HG02588 (cell line): Measurements from ENCODE around the gene GDF9.
"Not testable (repeated sequence)": the region's sequence is repeated elsewhere in the genome, so short reads cannot be mapped to it uniquely, and the experiment has no call there.

Experiments used
- ATAC-seq: cut with Tn5 transposase; IDR thresholded peaks from one replicate; pipeline ENCODE4 v1.9.1; 2021; ENCODE audit warnings: mild to moderate bottlenecking, moderate library complexity; ENCODE audit not compliant: unreplicated experiment

GDF9 gene

DNA sequence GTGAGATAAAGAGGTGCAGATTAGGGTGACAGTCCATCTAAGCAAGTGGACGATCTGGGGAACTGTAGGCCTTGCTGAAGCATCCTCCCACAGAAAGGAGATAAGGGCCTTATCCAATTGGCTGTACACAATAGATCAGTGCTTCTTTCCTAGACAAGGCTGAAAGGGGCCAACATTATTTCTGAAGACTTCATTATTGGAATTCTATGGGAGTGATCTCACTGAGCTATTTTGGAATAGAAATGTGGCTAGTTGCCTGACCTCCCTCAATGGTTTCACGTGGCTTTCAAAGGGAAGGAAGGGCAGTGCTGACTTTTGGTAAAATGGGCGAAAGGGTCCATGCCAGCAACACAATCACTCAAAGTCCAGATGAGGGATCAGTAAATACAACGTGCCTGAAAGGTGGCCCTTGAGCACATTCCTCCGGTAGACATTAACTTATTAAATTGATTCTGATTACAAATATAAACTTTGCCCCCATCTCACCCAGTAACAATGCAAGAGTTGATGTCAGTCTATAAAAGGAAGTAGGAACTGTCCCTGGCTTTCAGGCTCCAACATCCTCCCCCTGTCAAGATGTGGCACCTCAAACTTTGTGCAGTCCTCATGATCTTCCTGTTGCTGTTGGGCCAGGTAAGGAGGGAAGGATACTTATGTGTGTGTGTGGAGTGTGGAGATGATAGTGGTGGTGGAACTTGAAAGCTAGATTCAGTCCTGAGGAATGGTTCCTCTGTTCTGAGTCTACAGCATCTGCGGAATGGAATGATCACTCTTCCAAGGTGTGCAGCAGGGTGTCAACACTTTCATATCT is 7.1 kb upstream of the GDF9 start, which contains the start of gene LEAP2:
Gene LEAP2 (plus strand): TSS at position 550 of the 811 bp plus-strand sequence. CDS start 27 bp downstream, at position 577.
- no peak for ATAC-seq

DNA sequence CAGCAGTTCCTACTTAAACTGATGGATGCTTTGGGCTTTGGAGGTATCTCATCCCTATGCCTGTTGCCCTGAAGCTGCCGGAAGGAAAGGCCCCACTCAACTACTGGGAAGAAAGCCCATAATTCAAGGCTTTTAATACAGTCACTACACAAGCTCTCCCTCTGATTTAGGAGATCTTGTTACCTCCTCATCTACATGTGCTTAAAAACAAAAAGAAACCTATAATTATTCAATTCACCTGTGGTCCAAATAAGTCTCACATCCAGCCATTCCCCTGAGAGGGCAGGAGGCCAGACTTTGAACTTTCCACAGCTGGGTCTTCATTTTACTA is 6.5 kb upstream of the GDF9 start:
- ATAC-seq, result no peak

- ATAC-seq, result no peak
These were observed 5.4 kb upstream of the GDF9 start for GRCh38 chr5:132871459-132872284.

GRCh38 chr5:132870801-132871200 is 4.5 kb upstream of the GDF9 start:
- no peak for ATAC-seq

- no peak for ATAC-seq
These were observed 2.5 kb upstream of the GDF9 start for GRCh38 chr5:132868754-132869153.

DNA sequence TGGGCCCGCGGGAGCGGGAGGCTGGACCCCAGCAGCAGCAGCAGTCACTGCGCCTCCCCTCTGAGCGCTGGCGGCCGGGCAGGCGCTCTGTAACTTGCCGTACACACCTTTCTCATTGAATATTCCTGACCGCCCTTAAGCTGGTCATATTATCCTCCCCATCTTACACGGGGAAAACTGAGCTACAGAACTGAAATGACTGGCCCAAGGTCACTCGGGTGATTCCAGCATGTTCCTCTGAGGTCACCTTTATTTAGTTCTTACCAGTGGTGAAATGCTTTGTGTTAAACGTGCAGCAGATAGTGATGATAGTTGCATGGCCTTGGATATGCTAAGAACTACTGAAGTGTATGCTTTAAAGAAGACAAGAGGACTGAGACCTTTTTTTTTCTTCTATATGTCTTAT is 780 bp upstream of the GDF9 start:
- ATAC-seq, result peak; percentile 18

- ATAC-seq, result peak; percentile 18
These were observed 464 bp downstream of the GDF9 start for GRCh38 chr5:132865668-132866341.

GRCh38 chr5:132860742-132861141 is 5.5 kb downstream of the GDF9 start:
- no peak for ATAC-seq

- no peak for ATAC-seq
These were observed 6.3 kb downstream of the GDF9 start for GRCh38 chr5:132859889-132860437.

GRCh38 chr5:132856011-132856410 is 10.3 kb downstream of the GDF9 start:
- no peak for ATAC-seq

DNA sequence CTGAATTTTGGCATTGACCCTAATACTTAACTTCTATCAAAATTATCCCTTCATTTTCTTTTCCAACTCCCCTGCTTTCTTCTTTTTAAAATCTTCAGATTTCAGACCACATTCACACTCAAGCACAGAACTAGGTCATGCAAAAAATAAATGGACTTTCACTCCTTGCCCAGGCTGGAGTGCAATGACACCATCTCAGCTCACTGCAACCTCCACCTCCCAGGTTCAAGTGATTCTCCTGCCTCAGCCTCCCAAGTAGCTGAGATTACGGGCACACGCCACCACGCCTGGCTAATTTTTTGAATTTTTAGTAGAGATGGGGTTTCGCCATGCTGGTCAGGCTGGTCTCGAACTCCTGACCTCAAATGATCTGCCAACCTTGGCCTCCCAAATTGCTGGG is 11.3 kb downstream of the GDF9 start:
- not testable (repeated sequence) for ATAC-seq

GRCh38 chr5:132854301-132854700 is 12.0 kb downstream of the GDF9 start:
- ATAC-seq, result no peak

DNA sequence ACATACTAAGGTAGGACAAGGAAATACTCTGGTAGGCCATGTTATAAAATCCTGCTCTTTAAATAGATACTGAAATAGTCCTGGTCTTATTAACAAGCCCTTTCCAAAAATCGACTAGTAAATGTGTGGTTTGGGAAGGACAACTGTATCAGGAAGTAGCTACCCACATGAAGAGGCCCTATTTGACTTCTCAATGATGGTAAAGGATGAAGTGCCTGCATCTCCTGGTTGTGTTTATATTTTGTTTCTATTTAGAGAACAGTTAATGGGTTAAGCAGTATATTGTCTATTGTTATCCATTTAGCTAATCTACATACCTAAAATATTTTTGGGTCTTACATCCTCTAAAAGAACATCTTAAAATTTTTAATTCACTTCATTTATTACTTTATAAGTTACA is 12.5 kb downstream of the GDF9 start:
- ATAC-seq, result no peak

DNA sequence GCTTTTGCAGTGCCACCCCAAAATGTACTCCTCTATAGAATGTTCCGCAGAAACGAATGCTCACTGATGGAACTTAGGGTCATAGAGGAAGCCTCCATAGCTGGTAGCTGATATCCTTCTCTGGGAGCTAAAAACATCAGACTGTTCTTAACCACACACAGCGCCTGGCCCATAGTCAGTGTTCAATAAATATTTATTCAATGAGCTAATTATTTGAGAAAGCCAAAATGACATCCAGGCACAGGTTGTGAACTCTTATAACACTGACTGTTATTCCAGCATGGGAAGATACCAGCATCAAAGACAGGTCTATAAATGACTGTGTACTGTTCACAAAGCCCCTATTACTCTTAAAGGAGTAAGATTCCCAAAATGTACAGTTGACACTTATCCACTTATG is 12.9 kb downstream of the GDF9 start:
- ATAC-seq, result no peak

GRCh38 chr5:132850066-132850465 is 16.2 kb downstream of the GDF9 start:
- ATAC-seq, result no peak

DNA sequence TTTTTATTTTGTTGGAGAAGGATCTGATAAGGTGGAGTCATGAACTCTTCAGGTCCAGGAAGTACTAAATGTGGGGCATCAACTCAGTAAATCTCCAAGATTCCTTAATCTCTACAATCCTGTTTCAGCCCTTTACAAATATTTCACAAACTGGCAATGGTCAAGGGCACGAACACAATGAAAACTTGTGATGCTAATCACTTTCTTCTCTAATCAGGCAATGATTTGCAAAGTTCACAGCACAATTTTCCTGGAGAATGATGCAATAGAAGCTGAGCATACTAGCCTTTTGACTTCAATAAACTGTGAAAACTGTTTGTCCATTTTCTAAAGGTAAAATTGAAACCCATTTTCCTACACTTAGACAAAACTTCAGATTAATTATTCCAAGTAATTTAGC is 16.9 kb downstream of the GDF9 start:
- no peak for ATAC-seq

DNA sequence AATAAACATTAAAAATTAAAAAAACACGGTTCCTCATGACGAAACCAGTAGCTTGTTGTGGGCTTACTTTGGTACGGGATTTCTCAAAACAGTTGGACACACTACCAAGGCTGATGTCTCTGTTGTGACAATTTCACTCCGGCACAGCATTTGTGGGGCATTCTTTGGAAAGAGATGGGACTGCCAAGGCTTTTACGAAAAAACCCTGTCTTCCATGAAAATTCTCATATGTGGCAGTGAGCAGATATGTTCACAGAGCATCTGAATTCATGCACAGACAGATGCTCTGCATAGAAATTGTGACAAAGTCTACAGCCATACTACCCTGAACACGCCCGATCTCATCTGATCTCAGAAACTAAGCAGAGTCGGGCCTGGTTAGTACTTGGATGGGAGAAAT is 18.0 kb downstream of the GDF9 start:
- no peak for ATAC-seq

- ATAC-seq, result no peak
These were observed 25.0 kb downstream of the GDF9 start for GRCh38 chr5:132841305-132841704.

DNA sequence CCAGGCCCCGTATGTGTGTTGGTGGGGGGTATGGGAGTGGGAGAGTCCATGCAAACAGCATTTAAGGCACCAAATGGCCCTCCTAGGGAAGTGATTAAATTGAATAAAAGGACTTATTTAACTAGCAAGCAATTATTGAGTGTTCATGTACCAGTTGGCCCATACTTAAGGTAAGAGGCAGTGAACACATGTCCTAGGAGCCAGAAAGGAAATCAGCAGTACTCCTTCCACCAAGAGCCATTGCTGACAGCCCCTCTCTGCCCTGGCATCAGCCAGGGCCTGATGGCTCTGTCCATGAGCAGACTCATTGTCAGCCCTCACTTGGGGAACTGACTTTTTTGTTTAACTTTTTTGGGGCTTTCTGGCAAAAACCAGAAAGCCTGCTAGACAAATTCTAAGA is 25.4 kb downstream of the GDF9 start:
- ATAC-seq, result no peak

DNA sequence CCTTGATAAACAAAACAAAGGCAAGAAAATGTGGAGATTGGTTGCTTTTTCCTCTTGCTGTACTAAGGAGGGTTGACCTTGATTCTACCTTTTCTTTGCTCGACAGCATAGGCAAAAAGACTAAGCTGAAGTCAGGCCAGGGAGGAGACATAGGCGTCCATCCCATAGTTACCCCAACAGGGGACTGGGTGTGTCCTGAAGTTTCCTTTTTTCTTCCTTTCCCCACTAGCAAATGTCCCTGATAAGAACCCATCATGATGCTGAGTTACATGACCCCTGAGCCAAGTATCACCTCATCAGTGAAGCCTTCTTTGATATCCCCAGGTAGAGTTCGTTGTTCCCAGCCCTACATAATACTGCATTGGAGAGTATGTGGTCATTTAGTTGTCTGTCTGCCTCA is 26.0 kb downstream of the GDF9 start:
- ATAC-seq, result no peak
